SK-N-SH treated with all-trans-retinoic acid at 6 μM for 48 hours (cell line): ENCODE measurements around the gene PKD1.

Experiments
- BACH2 ChIP-seq: fragments of 250-450 bp; sonication (Bioruptor Pico); IDR thresholded peaks from 2 replicates; pipeline ENCODE4 v1.9.0; 2021; ENCODE audit warnings: mild to moderate bottlenecking, borderline replicate concordance
- CSDC2 ChIP-seq: fragments of 250-450 bp; sonication (Bioruptor Pico); IDR thresholded peaks from 2 replicates; pipeline ENCODE4 v1.5.0; 2020; ENCODE audit warnings: mild to moderate bottlenecking, moderate library complexity
- ISL1 ChIP-seq: fragments of 250-450 bp; sonication (Bioruptor Pico); IDR thresholded peaks from 2 replicates; pipeline ENCODE4 v2.1.2; 2022; ENCODE audit warnings: mild to moderate bottlenecking, moderate library complexity
- PATZ1 ChIP-seq: fragments of 250-450 bp; sonication (Bioruptor Pico); IDR thresholded peaks from 2 replicates; pipeline ENCODE4 v1.8.0; 2020; ENCODE audit warnings: mild to moderate bottlenecking, moderate library complexity, borderline replicate concordance
- POU6F1 ChIP-seq: fragments of 250-450 bp; sonication (Bioruptor Pico); IDR thresholded peaks from 2 replicates; pipeline ENCODE4 v1.8.0; 2021; ENCODE audit warnings: low read depth, mild to moderate bottlenecking, moderate library complexity, borderline replicate concordance
- SNAI2 ChIP-seq: fragments of 250-450 bp; sonication (Bioruptor Pico); IDR thresholded peaks from 2 replicates; pipeline ENCODE4 v1.5.0; 2020; ENCODE audit warnings: mild to moderate bottlenecking, moderate library complexity
- TSHZ2 ChIP-seq: fragments of 250-450 bp; sonication (Bioruptor Pico); IDR thresholded peaks from 2 replicates; pipeline ENCODE4 v1.5.0; 2020; ENCODE audit warnings: mild to moderate bottlenecking, moderate library complexity
- ZC3H10 ChIP-seq: fragments of 250-450 bp; sonication (Bioruptor Pico); IDR thresholded peaks from 2 replicates; pipeline ENCODE4 v1.5.1; 2021; ENCODE audit warnings: mild to moderate bottlenecking, moderate library complexity
- ZFP3 ChIP-seq: fragments of 250-450 bp; sonication (Bioruptor Pico); IDR thresholded peaks from 2 replicates; pipeline ENCODE4 v1.5.0; 2020; ENCODE audit warnings: mild to moderate bottlenecking, moderate library complexity
- ZFP30 ChIP-seq: fragments of 450-650 bp; formaldehyde crosslinking; IDR thresholded peaks from 2 replicates; pipeline ENCODE4 v1.5.0; 2022; ENCODE audit warnings: mild to moderate bottlenecking, moderate library complexity
- ZNF70 ChIP-seq: fragments of 450-650 bp; formaldehyde crosslinking; IDR thresholded peaks from 2 replicates; pipeline ENCODE4 v1.5.0; 2020; ENCODE audit warnings: mild to moderate bottlenecking, moderate library complexity
- TF ChIP-seq, protein P1 (sequence below): fragments of 250-450 bp; sonication (Bioruptor Pico); IDR thresholded peaks from 2 replicates; pipeline ENCODE4 v1.5.1; 2020; ENCODE audit warnings: low read depth, mild to moderate bottlenecking, moderate library complexity
- TF ChIP-seq, protein P2 (sequence below): fragments of 250-450 bp; sonication (Bioruptor Pico); IDR thresholded peaks from 2 replicates; pipeline ENCODE4 v1.5.1; 2021; ENCODE audit warnings: mild to moderate bottlenecking, moderate library complexity

GRCh38 chr16:2081201-2082084 is 54.3 kb downstream of the PKD1 start:
- TF ChIP-seq, protein P1, sequence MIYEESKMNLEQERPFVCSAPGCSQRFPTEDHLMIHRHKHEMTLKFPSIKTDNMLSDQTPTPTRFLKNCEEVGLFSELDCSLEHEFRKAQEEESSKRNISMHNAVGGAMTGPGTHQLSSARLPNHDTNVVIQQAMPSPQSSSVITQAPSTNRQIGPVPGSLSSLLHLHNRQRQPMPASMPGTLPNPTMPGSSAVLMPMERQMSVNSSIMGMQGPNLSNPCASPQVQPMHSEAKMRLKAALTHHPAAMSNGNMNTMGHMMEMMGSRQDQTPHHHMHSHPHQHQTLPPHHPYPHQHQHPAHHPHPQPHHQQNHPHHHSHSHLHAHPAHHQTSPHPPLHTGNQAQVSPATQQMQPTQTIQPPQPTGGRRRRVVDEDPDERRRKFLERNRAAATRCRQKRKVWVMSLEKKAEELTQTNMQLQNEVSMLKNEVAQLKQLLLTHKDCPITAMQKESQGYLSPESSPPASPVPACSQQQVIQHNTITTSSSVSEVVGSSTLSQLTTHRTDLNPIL (CRISPR knock-in tag) = no peak
- TF ChIP-seq POU6F1 (CRISPR knock-in tag) (no peak), ZFP30 (no peak), ZNF70 (CRISPR knock-in tag) (no peak), ZFP3 (no peak), PATZ1 (CRISPR knock-in tag) (no peak), ZC3H10 (CRISPR knock-in tag) (no peak), BACH2 (CRISPR knock-in tag) (no peak), CSDC2 (CRISPR knock-in tag) (no peak), SNAI2 (CRISPR knock-in tag) (no peak), TSHZ2 (CRISPR knock-in tag) (no peak), ISL1 (CRISPR knock-in tag) (no peak)
- TF ChIP-seq, protein P2, sequence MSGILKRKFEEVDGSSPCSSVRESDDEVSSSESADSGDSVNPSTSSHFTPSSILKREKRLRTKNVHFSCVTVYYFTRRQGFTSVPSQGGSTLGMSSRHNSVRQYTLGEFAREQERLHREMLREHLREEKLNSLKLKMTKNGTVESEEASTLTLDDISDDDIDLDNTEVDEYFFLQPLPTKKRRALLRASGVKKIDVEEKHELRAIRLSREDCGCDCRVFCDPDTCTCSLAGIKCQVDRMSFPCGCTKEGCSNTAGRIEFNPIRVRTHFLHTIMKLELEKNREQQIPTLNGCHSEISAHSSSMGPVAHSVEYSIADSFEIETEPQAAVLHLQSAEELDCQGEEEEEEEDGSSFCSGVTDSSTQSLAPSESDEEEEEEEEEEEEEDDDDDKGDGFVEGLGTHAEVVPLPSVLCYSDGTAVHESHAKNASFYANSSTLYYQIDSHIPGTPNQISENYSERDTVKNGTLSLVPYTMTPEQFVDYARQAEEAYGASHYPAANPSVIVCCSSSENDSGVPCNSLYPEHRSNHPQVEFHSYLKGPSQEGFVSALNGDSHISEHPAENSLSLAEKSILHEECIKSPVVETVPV (CRISPR knock-in tag) = no peak
